ENCODE data around the gene CD9.
A peak's percentile ranks its signal among the peaks of the same experiment; 100 is the strongest.

CD9 gene

GRCh38 chr12:6275928-6276887 lies 76.0 kb downstream of the CD9 start:
- DNase-seq (ENCODE audit: low read depth): no peak

GRCh38 chr12:6276956-6277620 lies 76.9 kb downstream of the CD9 start:
- no peak for DNase-seq (ENCODE audit: low read depth)

- no peak for DNase-seq (ENCODE audit: low read depth)
These were observed 77.8 kb downstream of the CD9 start for GRCh38 chr12:6277982-6278438.

- peak; percentile 66 for DNase-seq (ENCODE audit: low read depth)
These were observed 78.4 kb downstream of the CD9 start for GRCh38 chr12:6278439-6279255.

- DNase-seq (ENCODE audit: low read depth): no peak
These were observed 79.0 kb downstream of the CD9 start for GRCh38 chr12:6279256-6279628.

GRCh38 chr12:6279631-6280030 lies 79.4 kb downstream of the CD9 start:
- no peak for DNase-seq (ENCODE audit: low read depth)

GRCh38 chr12:6280053-6280469 lies 79.9 kb downstream of the CD9 start:
- no peak for DNase-seq (ENCODE audit: low read depth)

GRCh38 chr12:6280672-6281071 lies 80.5 kb downstream of the CD9 start:
- DNase-seq (ENCODE audit: low read depth): no peak

GRCh38 chr12:6281081-6281809 lies 81.0 kb downstream of the CD9 start:
- DNase-seq (ENCODE audit: low read depth): no peak

GRCh38 chr12:6282453-6282840 lies 82.2 kb downstream of the CD9 start:
- DNase-seq (ENCODE audit: low read depth): no peak

- DNase-seq (ENCODE audit: low read depth): no peak
These were observed 84.1 kb downstream of the CD9 start for GRCh38 chr12:6284273-6284672.

GRCh38 chr12:6285063-6285477 lies 84.9 kb downstream of the CD9 start:
- DNase-seq (ENCODE audit: low read depth): peak; percentile 19

- no peak for DNase-seq (ENCODE audit: low read depth)
These were observed 85.5 kb downstream of the CD9 start for GRCh38 chr12:6285532-6286306.
